B cell (primary cell): Measurements from ENCODE around the gene LRRN4. TPM values are rescaled to one million over a fixed set of nuclear protein-coding genes. Genes with fewer than 3 reads are reported as not detected.
"Not testable (repeated sequence)": the region's sequence is repeated elsewhere in the genome, so short reads cannot be mapped to it uniquely, and the experiment has no call there.

Experiments used
- ATAC-seq: fragments of 200-7000 bp; cut with Tn5 transposase; one replicate; pipeline ENCODE4 v1.10.0; 2021; ENCODE audit warnings: low read depth, mild to moderate bottlenecking, moderate number of reproducible peaks, moderate library complexity
- CTCF ChIA-PET: fragments of 350-600 bp; sonication (Branson Sonifier 250); formaldehyde crosslinking; loops from one replicate; lab custom pipeline; 2021; ENCODE audit warnings: antibody characterized with exemption, inconsistent platforms; lab: Charles Lee
- POLR2A ChIA-PET: fragments of 350-600 bp; sonication (Branson Sonifier 250); formaldehyde crosslinking; loops from one replicate; lab custom pipeline; 2021; ENCODE audit warnings: antibody characterized with exemption; lab: Charles Lee
- DNase-seq: peaks from one replicate; pipeline ENCODE4 v3.0.0; 2013
- H2AFZ ChIP-seq: 2 replicates; pipeline ENCODE4 v1.6.1; 2012; ENCODE audit warnings: mild to moderate bottlenecking, low read depth, low read length; ENCODE audit not compliant: insufficient read depth, poor library complexity, severe bottlenecking
- H3K27ac ChIP-seq, 2 donors: 1 replicate in 1 of 2; 2 replicates in 1 of 2; pipeline ENCODE4 v1.5.1; 2012 to 2013; ENCODE audit warnings: low read length in 2 of 2, mild to moderate bottlenecking in 2 of 2, moderate library complexity in 1 of 2
- H3K27me3 ChIP-seq, 4 experiments: fragments of 200-600 bp in 1 of 4; sonication (generic) in 1 of 4; replicated peaks in 1 of 4; 1 replicate in 2 of 4; 2 replicates in 2 of 4; pipeline versions ENCODE4 v1.6.1 to v1.7.0; 2013 to 2016; ENCODE audit warnings: low read length in 3 of 4, mild to moderate bottlenecking in 2 of 4, mixed read lengths in 1 of 4, moderate library complexity in 1 of 4; ENCODE audit not compliant: insufficient read depth in 4 of 4, control insufficient read depth in 3 of 4; ENCODE audit errors: control extremely low read depth in 1 of 4
- H3K36me3 ChIP-seq, 2 experiments: replicated peaks in 1 of 2; 1 replicate in 1 of 2; 2 replicates in 1 of 2; pipeline versions ENCODE4 v1.6.1 to v1.7.1; 2013; ENCODE audit warnings: low read length in 1 of 2; ENCODE audit not compliant: insufficient read depth in 2 of 2, control insufficient read depth in 1 of 2; ENCODE audit errors: control extremely low read depth in 1 of 2, extremely low read depth in 1 of 2
- H3K4me1 ChIP-seq, 2 donors: fragments of 200-600 bp in 1 of 2; sonication (generic) in 1 of 2; 1 replicate in 1 of 2; 2 replicates in 1 of 2; pipeline versions ENCODE4 v1.5.1 to v1.6.1; 2013 to 2017; ENCODE audit warnings: low read length in 2 of 2; ENCODE audit not compliant: control insufficient read depth in 2 of 2, insufficient read depth in 2 of 2
- H3K4me2 ChIP-seq: replicated peaks from 2 replicates; pipeline ENCODE3; 2012; ENCODE audit warnings: mild to moderate bottlenecking, low read depth, low read length; ENCODE audit not compliant: poor library complexity, severe bottlenecking
- H3K4me3 ChIP-seq, 5 experiments: fragments of 200-600 bp in 1 of 5; sonication (generic) in 1 of 5; 1 replicate in 3 of 5; 2 replicates in 2 of 5; pipeline versions ENCODE4 v1.5.1 to v1.7.0; 2011 to 2016; ENCODE audit warnings: low read length in 4 of 5, mild to moderate bottlenecking in 4 of 5, low read depth in 2 of 5, control low read depth in 1 of 5, moderate library complexity in 1 of 5; ENCODE audit not compliant: insufficient read depth in 1 of 5; ENCODE audit errors: control extremely low read depth in 1 of 5, extremely low read depth in 1 of 5
- H3K79me2 ChIP-seq: fragments of 200-600 bp; sonication (generic); one replicate; pipeline ENCODE4 v1.6.0; 2016; ENCODE audit warnings: low read length; ENCODE audit not compliant: control insufficient read depth, insufficient read depth
- H3K9ac ChIP-seq: fragments of 200-600 bp; sonication (generic); 2 replicates; pipeline ENCODE4 v1.6.1; 2017; ENCODE audit warnings: mild to moderate bottlenecking, low read length, moderate library complexity
- H3K9me3 ChIP-seq, 3 donors: one replicate each; pipeline versions ENCODE4 v1.6.1 to v1.7.1; 2013; ENCODE audit warnings: low read length in 2 of 3; ENCODE audit not compliant: control insufficient read depth in 2 of 3, insufficient read depth in 1 of 3; ENCODE audit errors: control extremely low read depth in 1 of 3
- H4K20me1 ChIP-seq: 2 replicates; pipeline ENCODE4 v1.6.0; 2012; ENCODE audit warnings: mild to moderate bottlenecking, low read length; ENCODE audit not compliant: insufficient read depth, control insufficient read depth, poor library complexity, severe bottlenecking
- H3K27ac Mint-ChIP-seq: one replicate; pipeline ENCODE4 v1.8.0; 2021; ENCODE audit warnings: mixed read lengths
- H3K27me3 Mint-ChIP-seq: one replicate; pipeline ENCODE4 v1.8.0; 2021; ENCODE audit warnings: mixed read lengths
- H3K4me1 Mint-ChIP-seq: one replicate; pipeline ENCODE4 v1.8.0; 2021; ENCODE audit warnings: mixed read lengths
- H3K4me3 Mint-ChIP-seq: one replicate; pipeline ENCODE4 v1.8.0; 2021; ENCODE audit warnings: mixed read lengths
- H3K9me3 Mint-ChIP-seq: one replicate; pipeline ENCODE4 v1.8.0; 2022; ENCODE audit warnings: mixed read lengths; ENCODE audit not compliant: insufficient read depth
- EZH2 ChIP-seq: IDR thresholded peaks from 2 replicates; pipeline ENCODE4 v1.6.1; 2012; ENCODE audit warnings: borderline replicate concordance, low read depth, mild to moderate bottlenecking, moderate library complexity, low read length; ENCODE audit not compliant: insufficient read depth, poor library complexity, severe bottlenecking
- WGBS: methylation state at CpG from one replicate; pipeline ENCODE4 v1.1.5; 2013; ENCODE audit warnings: missing lambda C conversion rate; ENCODE audit not compliant: insufficient coverage; 5-methylcytosine and 5-hydroxymethylcytosine counted together
- intact Hi-C: fragments of 100-400 bp; cut with micrococcal nuclease; formaldehyde crosslinking; loops from one replicate; pipeline ENCODE4 v1.10.0; 2022
- polyA plus RNA-seq: library from polyadenylated mRNA; depleted of rRNA; stranded (reverse); fragments of >200 nt; gene quantifications from 2 replicates; pipeline ENCODE4 v1.2.3, GENCODE V29; 2012
- total RNA-seq, 2 donors: library from RNA; stranded (reverse); fragments of 120-200 nt in 1 of 2; gene quantifications; 1 replicate in 1 of 2; 2 replicates in 1 of 2; pipeline versions ENCODE4 v1.2.3 to v1.2.4, GENCODE V29; 2013 to 2022
- TF ChIP-seq, protein P1 (sequence below): fragments of 200-600 bp; IDR thresholded peaks from one replicate; pipeline ENCODE4 v1.8.0; 2022; ENCODE audit warnings: antibody characterized with exemption, mild to moderate bottlenecking

The LRRN4 gene
- total and polyA plus RNA-seq, 2 donors (not counting 1 experiment from before 2014, with no cell fraction given), result not detected

- Histone ChIP-seq H3K9ac (no peak overlapping the region), H2AFZ (no peak overlapping the region), H3K4me1 (no peaks in the 10 kb centered on the region), H3K4me3 (no peak overlapping the region), H3K4me2 (no peak overlapping the region), H3K79me2 (no peaks in the 10 kb centered on the region), H3K27me3 (no peaks in the 10 kb centered on the region), H3K9me3 (peaks cover 0 to 5% (median 0%) of the 10 kb centered on the region in 3 donors), H3K36me3 (peaks cover 1 to 51% of the 10 kb centered on the region in 2 experiments), H4K20me1 (no peaks in the 10 kb centered on the region), H3K27ac (no peak overlapping the region)
- ChIA-PET CTCF (interaction anchor here (2.1 kb wide), 1 partner anchor 508 kb away, joined by 5 read pairs; no protein-coding TSS in a partner anchor), POLR2A (interaction anchor here (0.5 kb wide), 1 partner anchor 25 kb away, joined by 5 read pairs; no protein-coding TSS in a partner anchor)
- intact Hi-C loops, result no loop called here
- TF ChIP-seq, protein P1, sequence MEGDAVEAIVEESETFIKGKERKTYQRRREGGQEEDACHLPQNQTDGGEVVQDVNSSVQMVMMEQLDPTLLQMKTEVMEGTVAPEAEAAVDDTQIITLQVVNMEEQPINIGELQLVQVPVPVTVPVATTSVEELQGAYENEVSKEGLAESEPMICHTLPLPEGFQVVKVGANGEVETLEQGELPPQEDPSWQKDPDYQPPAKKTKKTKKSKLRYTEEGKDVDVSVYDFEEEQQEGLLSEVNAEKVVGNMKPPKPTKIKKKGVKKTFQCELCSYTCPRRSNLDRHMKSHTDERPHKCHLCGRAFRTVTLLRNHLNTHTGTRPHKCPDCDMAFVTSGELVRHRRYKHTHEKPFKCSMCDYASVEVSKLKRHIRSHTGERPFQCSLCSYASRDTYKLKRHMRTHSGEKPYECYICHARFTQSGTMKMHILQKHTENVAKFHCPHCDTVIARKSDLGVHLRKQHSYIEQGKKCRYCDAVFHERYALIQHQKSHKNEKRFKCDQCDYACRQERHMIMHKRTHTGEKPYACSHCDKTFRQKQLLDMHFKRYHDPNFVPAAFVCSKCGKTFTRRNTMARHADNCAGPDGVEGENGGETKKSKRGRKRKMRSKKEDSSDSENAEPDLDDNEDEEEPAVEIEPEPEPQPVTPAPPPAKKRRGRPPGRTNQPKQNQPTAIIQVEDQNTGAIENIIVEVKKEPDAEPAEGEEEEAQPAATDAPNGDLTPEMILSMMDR, result no peak
- TF ChIP-seq EZH2, result no peak
- WGBS, result 100% methylated on average over 3 of the region's 4 CpGs
- DNase-seq (no peak), ATAC-seq (no peak)
- H3K27ac Mint-ChIP-seq, result no peak overlapping the region
- no peak overlapping the region for H3K4me3 Mint-ChIP-seq
- H3K9me3 Mint-ChIP-seq, result no peaks in the 10 kb centered on the region
- no peaks in the 10 kb centered on the region for H3K4me1 Mint-ChIP-seq
- no peaks in the 10 kb centered on the region for H3K27me3 Mint-ChIP-seq
Observed at GRCh38 chr20:6036213-6036612, 17.6 kb downstream of the LRRN4 start.

GRCh38 chr20:6034134-6034969 lies 19.5 kb downstream of the LRRN4 start:
- Histone ChIP-seq H3K79me2 (no peaks in the 10 kb centered on the region), H3K27ac (no peak overlapping the region), H3K4me1 (no peaks in the 10 kb centered on the region), H3K4me2 (no peak overlapping the region), H3K36me3 (peaks cover 1 to 49% of the 10 kb centered on the region in 2 experiments), H2AFZ (no peak overlapping the region), H3K9ac (no peak overlapping the region), H3K9me3 (no peaks in the 10 kb centered on the region), H4K20me1 (no peaks in the 10 kb centered on the region), H3K27me3 (no peaks in the 10 kb centered on the region), H3K4me3 (no peak overlapping the region)
- DNase-seq, result no peak
- Mint-ChIP-seq H3K4me1 (no peaks in the 10 kb centered on the region), H3K4me3 (no peak overlapping the region), H3K27ac (no peak overlapping the region), H3K9me3 (no peaks in the 10 kb centered on the region), H3K27me3 (no peaks in the 10 kb centered on the region)
- ChIA-PET POLR2A (no interaction called here), CTCF (interaction anchor here (1.3 kb wide), 1 partner anchor 505 kb away, joined by 6 read pairs; no protein-coding TSS in a partner anchor)
- 48% methylated on average over 2 of the region's 2 CpGs for WGBS
- intact Hi-C loops, result no loop called here
- ATAC-seq, result no peak
- TF ChIP-seq, protein P1, result no peak
- TF ChIP-seq EZH2, result no peak

- POLR2A ChIA-PET, H3K4me1 Mint-ChIP-seq, H2AFZ ChIP-seq, H3K27me3 ChIP-seq, H3K27ac Mint-ChIP-seq, H3K4me3 Mint-ChIP-seq, H3K27ac ChIP-seq, H3K4me1 ChIP-seq, CTCF ChIA-PET, H3K9me3 ChIP-seq, H4K20me1 ChIP-seq, DNase-seq, H3K9me3 Mint-ChIP-seq, H3K4me3 ChIP-seq, H3K27me3 Mint-ChIP-seq, intact Hi-C loops, H3K79me2 ChIP-seq, H3K9ac ChIP-seq, ATAC-seq, H3K4me2 ChIP-seq: not testable (repeated sequence)
- WGBS, result no CpG with 5 or more reads among the region's 8 CpGs
- peaks cover 0 to 47% of the 10 kb centered on the region in 2 experiments for H3K36me3 ChIP-seq
Observed at GRCh38 chr20:6032907-6033306, 21.0 kb downstream of the LRRN4 start.
